ENCODE data around the gene STARD13. TPM values are rescaled to one million over a fixed set of nuclear protein-coding genes. Genes with fewer than 3 reads are reported as not detected.

The STARD13 gene
- total RNA-seq, 1 donor: 28.2 TPM

- no peak overlapping the region for H2AFZ ChIP-seq (ENCODE audit: low read length)
- TF ChIP-seq CTCF (IDR thresholded peaks at IDR 0.05; ENCODE audit: extremely low read depth, low read depth, low read length): no peak
- H3K27ac ChIP-seq (ENCODE audit: low read depth, low read length): peak overlapping the region; percentile 14
- H3K27me3 ChIP-seq (ENCODE audit: insufficient read depth, low read length): no peaks in the 10 kb centered on the region
- H3K4me2 ChIP-seq (ENCODE audit: insufficient read depth, low read length): no peak overlapping the region
- no peaks in the 10 kb centered on the region for H4K20me1 ChIP-seq (ENCODE audit: insufficient read depth, low read length)
- no peaks in the 10 kb centered on the region for H3K9me3 ChIP-seq (ENCODE audit: low read depth, low read length)
- peaks cover 66% of the 10 kb centered on the region for H3K4me1 ChIP-seq (ENCODE audit: insufficient read depth, low read length)
- peaks cover 15% of the 10 kb centered on the region for H3K36me3 ChIP-seq (ENCODE audit: insufficient read depth, low read length)
- no peak overlapping the region for H3K4me3 ChIP-seq (ENCODE audit: insufficient read depth, low read length)
- H3K79me2 ChIP-seq (ENCODE audit: insufficient read depth, low read length): peaks cover 66% of the 10 kb centered on the region
- DNase-seq (ENCODE audit: insufficient read length, low spot score, missing footprints): no peak
Measured at GRCh38 chr13:33232883-33233282, 52.7 kb downstream of the STARD13 start.

GRCh38 chr13:33231339-33231738 is 54.2 kb downstream of the STARD13 start:
- Histone ChIP-seq H3K9me3 (ENCODE audit: low read depth, low read length) (no peaks in the 10 kb centered on the region), H3K27me3 (ENCODE audit: insufficient read depth, low read length) (no peaks in the 10 kb centered on the region), H3K4me2 (ENCODE audit: insufficient read depth, low read length) (peak overlapping the region; percentile 80), H3K27ac (ENCODE audit: low read depth, low read length) (peak overlapping the region; percentile 97), H3K4me3 (ENCODE audit: insufficient read depth, low read length) (no peak overlapping the region), H3K4me1 (ENCODE audit: insufficient read depth, low read length) (peaks cover 67% of the 10 kb centered on the region), H2AFZ (ENCODE audit: low read length) (no peak overlapping the region), H3K79me2 (ENCODE audit: insufficient read depth, low read length) (peaks cover 70% of the 10 kb centered on the region), H4K20me1 (ENCODE audit: insufficient read depth, low read length) (no peaks in the 10 kb centered on the region), H3K36me3 (ENCODE audit: insufficient read depth, low read length) (peaks cover 14% of the 10 kb centered on the region)
- TF ChIP-seq CTCF (IDR thresholded peaks at IDR 0.05; ENCODE audit: extremely low read depth, low read depth, low read length): no peak
- DNase-seq (ENCODE audit: insufficient read length, low spot score, missing footprints): no peak

- TF ChIP-seq CTCF (IDR thresholded peaks at IDR 0.05; ENCODE audit: extremely low read depth, low read depth, low read length): no peak
- peaks cover 12% of the 10 kb centered on the region for H3K36me3 ChIP-seq (ENCODE audit: insufficient read depth, low read length)
- H2AFZ ChIP-seq (ENCODE audit: low read length): no peak overlapping the region
- peak overlapping the region; percentile 54 for H3K4me3 ChIP-seq (ENCODE audit: insufficient read depth, low read length)
- H3K27ac ChIP-seq (ENCODE audit: low read depth, low read length): peak overlapping the region; percentile 97
- H3K9me3 ChIP-seq (ENCODE audit: low read depth, low read length): no peaks in the 10 kb centered on the region
- H3K27me3 ChIP-seq (ENCODE audit: insufficient read depth, low read length): no peaks in the 10 kb centered on the region
- H3K4me1 ChIP-seq (ENCODE audit: insufficient read depth, low read length): peaks cover 66% of the 10 kb centered on the region
- peak overlapping the region; percentile 80 for H3K4me2 ChIP-seq (ENCODE audit: insufficient read depth, low read length)
- DNase-seq (ENCODE audit: insufficient read length, low spot score, missing footprints): peak; percentile 58
- peaks cover 80% of the 10 kb centered on the region for H3K79me2 ChIP-seq (ENCODE audit: insufficient read depth, low read length)
- no peaks in the 10 kb centered on the region for H4K20me1 ChIP-seq (ENCODE audit: insufficient read depth, low read length)
Measured at GRCh38 chr13:33230178-33230881, 55.2 kb downstream of the STARD13 start.

- Histone ChIP-seq H3K36me3 (ENCODE audit: insufficient read depth, low read length) (peaks cover 12% of the 10 kb centered on the region), H3K27me3 (ENCODE audit: insufficient read depth, low read length) (no peaks in the 10 kb centered on the region)
Measured at GRCh38 chr13:33229446-33230177, 55.9 kb downstream of the STARD13 start.

More at GRCh38 chr13:33229446-33230177, 55.9 kb downstream of the STARD13 start:
- H2AFZ ChIP-seq (ENCODE audit: low read length): no peak overlapping the region
- TF ChIP-seq CTCF (IDR thresholded peaks at IDR 0.05; ENCODE audit: extremely low read depth, low read depth, low read length): no peak
- H3K9me3 ChIP-seq (ENCODE audit: low read depth, low read length): no peaks in the 10 kb centered on the region
- no peaks in the 10 kb centered on the region for H4K20me1 ChIP-seq (ENCODE audit: insufficient read depth, low read length)
- peak overlapping the region; percentile 97 for H3K27ac ChIP-seq (ENCODE audit: low read depth, low read length)
- H3K4me1 ChIP-seq (ENCODE audit: insufficient read depth, low read length): peaks cover 66% of the 10 kb centered on the region
- peak overlapping the region; percentile 80 for H3K4me2 ChIP-seq (ENCODE audit: insufficient read depth, low read length)
- H3K4me3 ChIP-seq (ENCODE audit: insufficient read depth, low read length): peak overlapping the region; percentile 54
- H3K79me2 ChIP-seq (ENCODE audit: insufficient read depth, low read length): peaks cover 86% of the 10 kb centered on the region
- DNase-seq (ENCODE audit: insufficient read length, low spot score, missing footprints): no peak
